PFSK-1 (cell line): ENCODE data around the gene ARHGAP25.

Experiments used
- FOXP2 ChIP-seq: optimal IDR thresholded peaks from 2 replicates; pipeline ENCODE3; 2011; ENCODE audit warnings: borderline replicate concordance, control low read depth, inconsistent platforms; ENCODE audit not compliant: insufficient read depth; ENCODE audit errors: extremely low read length, extremely low read depth
- POLR2AphosphoS5 ChIP-seq: IDR thresholded peaks from 2 replicates; pipeline ENCODE4 v1.6.1; 2012; ENCODE audit warnings: low read depth, mild to moderate bottlenecking, control low read depth, low read length, moderate library complexity
- SIN3A ChIP-seq: IDR thresholded peaks from 2 replicates; pipeline ENCODE4 v1.6.1; 2012; ENCODE audit warnings: mild to moderate bottlenecking, low read length, moderate library complexity, borderline replicate concordance; ENCODE audit not compliant: insufficient read depth
- TAF1 ChIP-seq: IDR thresholded peaks from 2 replicates; pipeline ENCODE4 v1.6.1; 2012; ENCODE audit warnings: low read length, control low read depth, borderline replicate concordance; ENCODE audit not compliant: insufficient read depth
- TF ChIP-seq, protein P1 (sequence below), 2 experiments: IDR thresholded peaks; 2 replicates each; pipeline versions ENCODE4 v1.6.1 to v1.8.0; 2011 to 2012; ENCODE audit warnings: low read depth in 2 of 2, low read length in 2 of 2, control low read depth in 1 of 2, inconsistent platforms in 1 of 2, mild to moderate bottlenecking in 1 of 2, moderate library complexity in 1 of 2; ENCODE audit not compliant: insufficient read depth in 1 of 2

DNA sequence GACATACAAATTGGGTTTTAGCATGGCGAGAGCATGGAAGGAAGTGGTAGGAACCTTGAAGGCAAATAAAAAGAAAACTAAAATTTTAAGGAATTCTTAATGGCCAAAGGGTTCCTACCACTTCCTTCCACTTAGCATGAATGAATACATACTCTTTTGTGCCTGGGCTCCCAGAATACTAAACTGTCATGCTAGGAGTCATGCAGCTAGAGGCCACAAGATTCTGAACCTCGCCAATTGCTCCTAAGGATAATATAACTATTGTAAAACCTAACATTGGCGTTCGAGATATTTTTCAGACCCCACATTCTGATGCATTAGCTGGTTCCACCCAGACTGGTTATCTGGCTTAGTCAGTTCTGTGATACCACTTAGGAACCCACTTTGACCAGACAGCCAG, 38.6 kb upstream of the ARHGAP25 start:
- TF ChIP-seq POLR2AphosphoS5 (no peak), SIN3A (no peak), TAF1 (no peak), FOXP2 (no peak)
- TF ChIP-seq, protein P1, sequence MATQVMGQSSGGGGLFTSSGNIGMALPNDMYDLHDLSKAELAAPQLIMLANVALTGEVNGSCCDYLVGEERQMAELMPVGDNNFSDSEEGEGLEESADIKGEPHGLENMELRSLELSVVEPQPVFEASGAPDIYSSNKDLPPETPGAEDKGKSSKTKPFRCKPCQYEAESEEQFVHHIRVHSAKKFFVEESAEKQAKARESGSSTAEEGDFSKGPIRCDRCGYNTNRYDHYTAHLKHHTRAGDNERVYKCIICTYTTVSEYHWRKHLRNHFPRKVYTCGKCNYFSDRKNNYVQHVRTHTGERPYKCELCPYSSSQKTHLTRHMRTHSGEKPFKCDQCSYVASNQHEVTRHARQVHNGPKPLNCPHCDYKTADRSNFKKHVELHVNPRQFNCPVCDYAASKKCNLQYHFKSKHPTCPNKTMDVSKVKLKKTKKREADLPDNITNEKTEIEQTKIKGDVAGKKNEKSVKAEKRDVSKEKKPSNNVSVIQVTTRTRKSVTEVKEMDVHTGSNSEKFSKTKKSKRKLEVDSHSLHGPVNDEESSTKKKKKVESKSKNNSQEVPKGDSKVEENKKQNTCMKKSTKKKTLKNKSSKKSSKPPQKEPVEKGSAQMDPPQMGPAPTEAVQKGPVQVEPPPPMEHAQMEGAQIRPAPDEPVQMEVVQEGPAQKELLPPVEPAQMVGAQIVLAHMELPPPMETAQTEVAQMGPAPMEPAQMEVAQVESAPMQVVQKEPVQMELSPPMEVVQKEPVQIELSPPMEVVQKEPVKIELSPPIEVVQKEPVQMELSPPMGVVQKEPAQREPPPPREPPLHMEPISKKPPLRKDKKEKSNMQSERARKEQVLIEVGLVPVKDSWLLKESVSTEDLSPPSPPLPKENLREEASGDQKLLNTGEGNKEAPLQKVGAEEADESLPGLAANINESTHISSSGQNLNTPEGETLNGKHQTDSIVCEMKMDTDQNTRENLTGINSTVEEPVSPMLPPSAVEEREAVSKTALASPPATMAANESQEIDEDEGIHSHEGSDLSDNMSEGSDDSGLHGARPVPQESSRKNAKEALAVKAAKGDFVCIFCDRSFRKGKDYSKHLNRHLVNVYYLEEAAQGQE (IDR thresholded peaks at IDR 0.05; ENCODE audit: insufficient read depth in 1 of 2, low read depth in 2 of 2, low read length in 2 of 2): no peak
